HepG2 (cell line): ENCODE data around the gene RSKR. TPM values are rescaled to one million over a fixed set of nuclear protein-coding genes. Genes with fewer than 3 reads are reported as not detected.

ENCODE experiments used
- CC2D1A ChIP-seq: sonication (generic); formaldehyde crosslinking; IDR thresholded peaks from 2 replicates; pipeline ENCODE4 v1.8.1; 2023; ENCODE audit warnings: mild to moderate bottlenecking, missing genetic modification reagents
- DMTF1 ChIP-seq: sonication (generic); formaldehyde crosslinking; IDR thresholded peaks from 2 replicates; pipeline ENCODE4 v1.4.0; 2020; ENCODE audit warnings: mild to moderate bottlenecking, missing genetic modification reagents
- FOXA1 ChIP-seq, 2 experiments: fragments of 450-650 bp in 1 of 2; sonication (generic) in 1 of 2; formaldehyde crosslinking in 1 of 2; IDR thresholded peaks; 2 replicates each; pipeline versions ENCODE4 v1.4.0 to v1.6.1; 2016 to 2020; ENCODE audit warnings: missing genetic modification reagents in 1 of 2
- MTA1 ChIP-seq: sonication (generic); formaldehyde crosslinking; IDR thresholded peaks from 2 replicates; pipeline ENCODE4 v1.4.0; 2020; ENCODE audit warnings: missing genetic modification reagents, mild to moderate bottlenecking, borderline replicate concordance
- NFYB ChIP-seq: sonication (generic); formaldehyde crosslinking; IDR thresholded peaks from 2 replicates; pipeline ENCODE4 v1.4.0; 2020; ENCODE audit warnings: missing genetic modification reagents
- NR2F6 ChIP-seq, 2 experiments: IDR thresholded peaks; 2 replicates each; pipeline ENCODE4 v1.6.1; 2016; ENCODE audit warnings: antibody characterized with exemption in 1 of 2, mild to moderate bottlenecking in 1 of 2
- PRDM15 ChIP-seq: sonication (generic); formaldehyde crosslinking; IDR thresholded peaks from 2 replicates; pipeline ENCODE4 v1.4.0; 2020; ENCODE audit warnings: missing genetic modification reagents
- RBM22 ChIP-seq: fragments of 200-400 bp; formaldehyde crosslinking; optimal IDR thresholded peaks from 2 replicates; pipeline ENCODE3; 2017; ENCODE audit warnings: mild to moderate bottlenecking, low read length, moderate library complexity
- SKIL ChIP-seq: sonication (generic); formaldehyde crosslinking; IDR thresholded peaks from 2 replicates; pipeline ENCODE4 v1.8.0; 2022; ENCODE audit warnings: missing genetic modification reagents, mild to moderate bottlenecking, moderate library complexity, borderline replicate concordance
- TEAD3 ChIP-seq: optimal IDR thresholded peaks from 2 replicates; pipeline ENCODE3; 2016; ENCODE audit warnings: borderline replicate concordance
- ZNF225 ChIP-seq: sonication (generic); formaldehyde crosslinking; IDR thresholded peaks from 2 replicates; pipeline ENCODE4 v1.4.0; 2020; ENCODE audit warnings: mild to moderate bottlenecking, missing genetic modification reagents
- ZNF296 ChIP-seq: sonication (generic); formaldehyde crosslinking; conservative IDR thresholded peaks from 2 replicates; pipeline ENCODE4 v1.5.0; 2020; ENCODE audit warnings: mild to moderate bottlenecking, missing genetic modification reagents
- ZNF451 ChIP-seq: sonication (generic); formaldehyde crosslinking; IDR thresholded peaks from 2 replicates; pipeline ENCODE4 v1.5.0; 2020; ENCODE audit warnings: mild to moderate bottlenecking, missing genetic modification reagents
- ZNF598 ChIP-seq: sonication (generic); formaldehyde crosslinking; IDR thresholded peaks from 2 replicates; pipeline ENCODE4 v1.5.1; 2020; ENCODE audit warnings: mild to moderate bottlenecking, missing genetic modification reagents, borderline replicate concordance
- ZNF678 ChIP-seq: sonication (generic); formaldehyde crosslinking; IDR thresholded peaks from 2 replicates; pipeline ENCODE4 v1.4.0; 2020; ENCODE audit warnings: mild to moderate bottlenecking, missing genetic modification reagents
- ZNF746 ChIP-seq: sonication (generic); formaldehyde crosslinking; IDR thresholded peaks from 2 replicates; pipeline ENCODE4 v1.8.0; 2022; ENCODE audit warnings: mild to moderate bottlenecking, missing genetic modification reagents
- polyA plus RNA-seq, 8 experiments: library from polyadenylated mRNA; depleted of rRNA in 3 of 8; stranded (reverse) in 7 of 8; unstranded in 1 of 8; fragments of >200 nt; fragmentation: Illumina TruSeq in 4 of 8; extraction: Trizol in 4 of 8; gene quantifications; 2 replicates each; pipeline versions ENCODE4 v1.2.1 to v1.2.3, GENCODE V29; 2011 to 2016; ENCODE audit warnings: low read depth in 4 of 8, missing spikeins in 1 of 8, mixed read lengths in 1 of 8; ENCODE audit not compliant: insufficient read depth in 1 of 8
- total RNA-seq, 5 experiments: library from RNA; depleted of rRNA; stranded (reverse); fragments of >200 nt; fragmentation: Illumina TruSeq; extraction: Trizol; gene quantifications; 2 replicates each; pipeline ENCODE4 v1.2.3, GENCODE V29; 2016; ENCODE audit warnings: low read depth in 1 of 5
- TF ChIP-seq, protein P1 (sequence below): IDR thresholded peaks from 2 replicates; pipeline ENCODE4 v1.6.1; 2016; ENCODE audit warnings: mild to moderate bottlenecking
- TF ChIP-seq, protein P2 (sequence below): sonication (generic); formaldehyde crosslinking; IDR thresholded peaks from 2 replicates; pipeline ENCODE4 v1.4.0; 2020; ENCODE audit warnings: missing genetic modification reagents, borderline replicate concordance

Gene RSKR
- total and polyA plus RNA-seq, 2 of the 13 experiments (the other 11 are each of a cell fraction or from before 2014, with no cell fraction given) = 5.0 to 10.4 TPM

- TF ChIP-seq ZNF678 (CRISPR knock-in tag) (no peak), ZNF296 (CRISPR knock-in tag) (no peak), DMTF1 (CRISPR knock-in tag) (no peak), ZNF451 (no peak), SKIL (CRISPR knock-in tag) (0 out of 2 replicates have a peak, but pooled peaks have one; percentile 11), NR2F6 (IDR thresholded peaks at IDR 0.05) (peak; percentile 70), NR2F6 (CRISPR knock-in tag; IDR thresholded peaks at IDR 0.05) (peak; percentile 87), ZNF598 (CRISPR knock-in tag) (no peak), NFYB (CRISPR knock-in tag) (peak; percentile 65), ZNF225 (no peak), TEAD3 (CRISPR knock-in tag) (peak; percentile 90), PRDM15 (CRISPR knock-in tag) (no peak), MTA1 (CRISPR knock-in tag) (no peak), FOXA1 (IDR thresholded peaks at IDR 0.05) (no peak), FOXA1 (CRISPR knock-in tag; IDR thresholded peaks at IDR 0.05) (no peak), ZNF746 (CRISPR knock-in tag) (no peak), CC2D1A (CRISPR knock-in tag) (no peak), RBM22 (no peak)
- TF ChIP-seq, protein P1, sequence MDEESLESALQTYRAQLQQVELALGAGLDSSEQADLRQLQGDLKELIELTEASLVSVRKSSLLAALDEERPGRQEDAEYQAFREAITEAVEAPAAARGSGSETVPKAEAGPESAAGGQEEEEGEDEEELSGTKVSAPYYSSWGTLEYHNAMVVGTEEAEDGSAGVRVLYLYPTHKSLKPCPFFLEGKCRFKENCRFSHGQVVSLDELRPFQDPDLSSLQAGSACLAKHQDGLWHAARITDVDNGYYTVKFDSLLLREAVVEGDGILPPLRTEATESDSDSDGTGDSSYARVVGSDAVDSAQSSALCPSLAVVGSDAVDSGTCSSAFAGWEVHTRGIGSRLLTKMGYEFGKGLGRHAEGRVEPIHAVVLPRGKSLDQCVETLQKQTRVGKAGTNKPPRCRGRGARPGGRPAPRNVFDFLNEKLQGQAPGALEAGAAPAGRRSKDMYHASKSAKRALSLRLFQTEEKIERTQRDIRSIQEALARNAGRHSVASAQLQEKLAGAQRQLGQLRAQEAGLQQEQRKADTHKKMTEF (CRISPR knock-in tag) = peak; percentile 86
- TF ChIP-seq, protein P2, sequence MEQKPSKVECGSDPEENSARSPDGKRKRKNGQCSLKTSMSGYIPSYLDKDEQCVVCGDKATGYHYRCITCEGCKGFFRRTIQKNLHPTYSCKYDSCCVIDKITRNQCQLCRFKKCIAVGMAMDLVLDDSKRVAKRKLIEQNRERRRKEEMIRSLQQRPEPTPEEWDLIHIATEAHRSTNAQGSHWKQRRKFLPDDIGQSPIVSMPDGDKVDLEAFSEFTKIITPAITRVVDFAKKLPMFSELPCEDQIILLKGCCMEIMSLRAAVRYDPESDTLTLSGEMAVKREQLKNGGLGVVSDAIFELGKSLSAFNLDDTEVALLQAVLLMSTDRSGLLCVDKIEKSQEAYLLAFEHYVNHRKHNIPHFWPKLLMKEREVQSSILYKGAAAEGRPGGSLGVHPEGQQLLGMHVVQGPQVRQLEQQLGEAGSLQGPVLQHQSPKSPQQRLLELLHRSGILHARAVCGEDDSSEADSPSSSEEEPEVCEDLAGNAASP (CRISPR knock-in tag) = peak; percentile 67; the same call in 1 of the 2 replicates
These were observed 37.1 kb downstream of the RSKR start, which contains the start of gene ALDOC (continued) for GRCh38 chr17:28576758-28577465.
